GM12892 (cell line): ENCODE measurements around the gene TSPAN15.

Experiments
- POLR2A ChIP-seq: IDR thresholded peaks from 2 replicates; pipeline ENCODE4 v1.6.1; 2011; ENCODE audit warnings: low read depth, low read length, control low read depth
- POLR2AphosphoS5 ChIP-seq: IDR thresholded peaks from 2 replicates; pipeline ENCODE4 v1.6.1; 2011; ENCODE audit warnings: low read depth, low read length, control low read depth
- TAF1 ChIP-seq: IDR thresholded peaks from 2 replicates; pipeline ENCODE4 v1.6.1; 2011; ENCODE audit warnings: low read depth, mild to moderate bottlenecking, control low read depth, low read length, borderline replicate concordance

DNA sequence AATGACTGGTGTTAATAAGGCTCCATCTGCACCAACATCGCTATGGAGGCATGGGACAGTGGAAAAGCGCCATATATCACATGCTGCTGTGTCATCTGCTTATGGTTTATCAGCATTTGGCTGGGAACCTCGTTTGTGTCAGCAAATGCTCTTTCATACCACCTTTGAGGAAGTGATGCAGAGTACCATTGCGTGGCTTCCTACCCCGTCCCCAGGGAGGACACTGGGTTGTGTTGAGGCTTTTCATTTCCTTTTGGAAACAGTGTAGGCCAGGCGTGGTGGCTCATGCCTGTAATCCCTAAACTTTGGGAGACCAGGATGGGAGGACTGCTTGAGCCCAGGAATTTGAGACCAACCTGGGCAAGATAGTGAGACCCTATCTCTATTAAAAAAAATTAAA lies 41.3 kb upstream of the TSPAN15 start:
- TF ChIP-seq TAF1 (no peak), POLR2AphosphoS5 (no peak), POLR2A (no peak)
